ENCODE results near the gene H1-8.
"Not testable (repeated sequence)": the region's sequence is repeated elsewhere in the genome, so short reads cannot be mapped to it uniquely, and the experiment has no call there.

H1-8 gene

DNA sequence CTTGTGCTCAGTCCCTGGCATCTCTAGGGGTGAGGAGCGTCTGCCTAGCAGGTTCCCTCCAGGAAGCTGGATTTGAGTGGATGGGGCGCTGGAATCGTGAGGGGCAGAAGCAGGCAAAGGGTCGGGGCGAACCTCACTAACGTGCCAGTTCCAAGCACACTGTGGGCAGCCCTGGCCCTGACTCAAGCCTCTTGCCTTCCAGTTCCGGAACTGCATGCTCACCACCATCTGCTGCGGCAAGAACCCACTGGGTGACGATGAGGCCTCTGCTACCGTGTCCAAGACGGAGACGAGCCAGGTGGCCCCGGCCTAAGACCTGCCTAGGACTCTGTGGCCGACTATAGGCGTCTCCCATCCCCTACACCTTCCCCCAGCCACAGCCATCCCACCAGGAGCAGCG, 9.6 kb upstream of the H1-8 start:
- DNase-seq (ENCODE audit: low spot score) = no peak

DNA sequence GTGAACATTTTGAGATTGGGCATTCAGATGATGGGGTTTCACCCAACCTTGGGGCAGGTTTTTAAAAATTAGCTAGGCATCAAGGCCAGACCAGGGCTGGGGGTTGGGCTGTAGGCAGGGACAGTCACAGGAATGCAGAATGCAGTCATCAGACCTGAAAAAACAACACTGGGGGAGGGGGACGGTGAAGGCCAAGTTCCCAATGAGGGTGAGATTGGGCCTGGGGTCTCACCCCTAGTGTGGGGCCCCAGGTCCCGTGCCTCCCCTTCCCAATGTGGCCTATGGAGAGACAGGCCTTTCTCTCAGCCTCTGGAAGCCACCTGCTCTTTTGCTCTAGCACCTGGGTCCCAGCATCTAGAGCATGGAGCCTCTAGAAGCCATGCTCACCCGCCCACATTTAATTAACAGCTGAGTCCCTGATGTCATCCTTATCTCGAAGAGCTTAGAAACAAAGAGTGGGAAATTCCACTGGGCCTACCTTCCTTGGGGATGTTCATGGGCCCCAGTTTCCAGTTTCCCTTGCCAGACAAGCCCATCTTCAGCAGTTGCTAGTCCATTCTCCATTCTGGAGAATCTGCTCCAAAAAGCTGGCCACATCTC, 8.4 kb upstream of the H1-8 start:
- DNase-seq (ENCODE audit: low spot score) = no peak

DNA sequence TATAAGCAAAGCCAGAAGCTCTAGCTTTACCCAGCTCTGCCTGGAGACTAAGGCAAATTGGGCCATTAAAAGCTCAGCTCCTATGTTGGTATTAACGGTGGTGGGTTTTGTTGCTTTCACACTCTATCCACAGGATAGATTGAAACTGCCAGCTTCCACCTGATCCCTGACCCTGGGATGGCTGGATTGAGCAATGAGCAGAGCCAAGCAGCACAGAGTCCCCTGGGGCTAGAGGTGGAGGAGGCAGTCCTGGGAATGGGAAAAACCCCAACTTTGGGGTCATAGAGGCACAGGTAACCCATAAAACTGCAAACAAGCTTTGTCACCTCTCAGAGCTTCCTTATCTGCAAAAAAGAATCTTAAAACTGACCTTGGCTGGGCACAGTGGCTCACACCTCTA, 7.9 kb upstream of the H1-8 start:
- DNase-seq (ENCODE audit: low spot score) = no peak

DNA sequence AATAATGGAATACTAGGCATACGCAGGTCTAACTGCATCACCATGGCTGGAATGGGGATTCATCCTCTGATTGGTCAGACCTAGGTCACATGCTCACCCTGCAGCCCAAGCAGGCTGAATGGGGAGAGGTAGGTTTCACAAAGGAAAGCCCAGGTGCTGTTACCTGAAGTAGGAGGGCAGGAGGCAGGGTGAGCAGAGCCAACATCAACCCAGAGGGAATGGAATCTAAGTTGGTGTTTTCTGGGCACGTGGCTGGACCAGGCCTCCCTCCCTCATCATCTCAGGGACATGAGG, 6.7 kb upstream of the H1-8 start:
- no peak for DNase-seq (ENCODE audit: low spot score)

DNA sequence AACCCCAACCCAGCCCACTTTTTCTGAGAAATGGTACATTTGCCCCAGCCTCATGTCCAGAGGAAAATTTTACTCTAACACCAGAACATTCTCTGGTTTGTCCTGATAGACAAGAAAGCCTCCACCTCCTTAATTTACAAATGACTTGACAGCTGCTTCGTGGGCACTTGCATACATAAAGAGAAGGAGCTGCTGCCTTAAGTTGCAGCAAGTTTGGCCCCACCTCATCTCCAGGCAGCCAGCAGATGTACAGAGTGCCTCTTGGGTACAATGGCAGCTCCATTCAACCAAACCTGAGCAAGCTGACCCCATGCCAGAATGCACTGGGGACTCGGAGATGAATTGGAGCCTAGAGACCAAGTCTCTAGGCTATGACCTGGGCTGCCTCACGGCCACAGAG, 6.2 kb upstream of the H1-8 start:
- DNase-seq (ENCODE audit: low spot score) = no peak

DNA sequence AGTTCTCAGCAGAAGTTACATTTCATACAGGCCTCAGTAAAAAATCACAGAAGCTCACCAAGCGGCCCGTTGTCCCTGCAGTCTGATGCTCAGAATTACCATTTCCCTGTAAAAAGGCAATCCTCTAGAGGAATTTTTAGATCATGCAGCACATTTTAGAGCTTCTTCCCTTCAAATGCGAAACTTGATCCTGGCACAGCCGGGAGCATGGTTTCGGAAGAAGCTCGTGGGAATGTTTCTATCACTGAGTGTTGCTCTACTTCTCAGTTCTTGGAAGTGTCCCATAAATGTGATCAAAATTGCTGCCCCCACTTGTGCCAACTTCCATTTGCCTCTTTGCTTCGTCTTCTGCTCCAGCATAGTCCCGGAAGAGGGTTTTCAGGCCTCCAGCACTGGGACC, 3.8 kb upstream of the H1-8 start:
- DNase-seq (ENCODE audit: low spot score) = no peak

DNA sequence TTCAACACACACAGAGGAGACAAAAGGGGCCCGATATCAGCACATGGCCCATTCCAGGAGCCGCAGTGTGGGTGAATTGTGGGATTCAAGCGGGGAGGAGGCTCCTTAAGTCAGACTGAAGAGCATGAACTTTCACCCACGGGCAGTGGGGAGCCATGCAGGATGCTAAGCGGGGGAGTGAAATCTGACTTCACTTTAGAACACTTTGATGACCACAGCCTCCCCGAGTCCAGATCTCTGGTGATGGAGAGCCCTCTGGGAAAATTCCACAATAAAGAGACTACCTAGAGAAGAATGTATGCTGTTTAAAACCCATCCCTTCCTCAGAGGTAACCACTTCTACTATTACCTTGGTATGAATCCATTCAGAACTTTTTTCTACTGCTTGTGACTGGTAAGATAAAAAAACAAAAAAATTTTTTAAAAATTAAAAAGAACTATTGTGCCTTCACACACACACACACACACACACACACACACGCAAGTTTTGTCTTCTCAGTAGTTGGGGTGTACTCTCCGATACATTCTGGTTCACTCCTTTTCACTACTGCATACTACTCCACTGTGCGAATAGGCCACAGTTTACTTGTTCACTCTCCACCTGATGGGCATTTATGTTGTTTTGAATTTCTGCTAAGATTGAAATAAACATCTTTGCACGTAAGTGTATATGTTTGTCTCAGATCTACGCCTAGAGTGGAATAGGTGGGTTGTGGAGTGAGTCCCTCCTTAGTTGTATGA, 2.0 kb upstream of the H1-8 start:
- DNase-seq (ENCODE audit: low spot score) = no peak

DNA sequence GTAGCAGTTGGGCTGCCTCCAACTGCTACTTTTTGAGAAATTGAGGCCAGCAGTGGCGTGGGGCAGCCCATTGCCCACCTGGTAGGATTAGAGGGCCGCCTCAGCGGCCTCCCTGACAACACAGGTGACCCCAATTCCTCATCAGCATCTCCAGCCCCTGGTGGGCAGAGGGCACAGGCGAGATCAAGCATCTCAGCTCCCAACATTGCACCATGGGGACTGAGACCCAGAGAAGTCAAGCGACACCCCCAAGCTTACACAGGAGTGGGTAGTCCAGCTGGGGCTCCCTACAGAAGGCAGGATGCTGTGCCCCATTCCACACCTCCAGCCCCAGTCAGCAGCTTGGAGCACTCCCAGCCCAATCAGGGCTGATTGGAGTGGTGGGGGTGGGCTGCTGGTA, 228 bp upstream of the H1-8 start:
- no peak for DNase-seq (ENCODE audit: low spot score)

DNA sequence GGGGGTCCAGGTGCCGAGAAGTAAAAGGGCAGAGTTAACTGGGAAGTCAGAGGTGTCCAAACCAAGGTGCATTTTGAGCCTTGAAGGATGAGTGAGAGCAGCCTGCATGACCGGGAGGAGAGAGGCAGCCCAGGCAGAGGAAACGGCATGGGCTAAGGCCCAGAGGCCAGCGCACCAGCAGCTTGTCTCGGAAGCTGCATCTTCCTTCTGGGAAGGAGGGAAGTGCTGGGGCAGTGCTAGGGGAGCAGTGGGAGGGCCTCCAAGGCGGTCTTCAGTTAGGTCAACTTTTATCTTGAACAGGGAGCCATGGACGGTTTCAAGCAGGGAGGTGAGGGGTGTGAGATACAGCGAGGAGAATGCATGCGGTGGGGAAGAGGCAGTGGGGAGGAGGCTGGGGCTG, 1.0 kb downstream of the H1-8 start:
- DNase-seq (ENCODE audit: low spot score) = no peak

DNA sequence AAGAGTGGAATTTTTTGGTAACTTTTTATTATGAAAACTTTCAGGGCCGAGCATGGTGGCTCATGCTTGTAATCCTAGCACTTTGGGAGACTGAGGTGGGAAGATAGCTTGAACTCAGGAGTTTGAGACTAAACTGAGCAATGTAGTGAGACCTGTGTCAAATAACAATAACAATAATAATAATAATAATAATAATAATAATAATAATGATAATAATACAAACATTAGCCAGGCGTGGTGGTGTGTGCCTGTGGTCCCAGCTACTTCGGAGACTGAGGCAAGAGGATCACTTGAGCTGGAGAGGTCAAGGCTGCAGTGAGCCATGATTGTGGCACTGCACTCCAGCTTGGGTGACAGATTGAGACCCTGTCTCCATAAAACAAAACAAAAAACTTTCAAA, 3.0 kb downstream of the H1-8 start:
- not testable (repeated sequence) for DNase-seq (ENCODE audit: low spot score)

DNA sequence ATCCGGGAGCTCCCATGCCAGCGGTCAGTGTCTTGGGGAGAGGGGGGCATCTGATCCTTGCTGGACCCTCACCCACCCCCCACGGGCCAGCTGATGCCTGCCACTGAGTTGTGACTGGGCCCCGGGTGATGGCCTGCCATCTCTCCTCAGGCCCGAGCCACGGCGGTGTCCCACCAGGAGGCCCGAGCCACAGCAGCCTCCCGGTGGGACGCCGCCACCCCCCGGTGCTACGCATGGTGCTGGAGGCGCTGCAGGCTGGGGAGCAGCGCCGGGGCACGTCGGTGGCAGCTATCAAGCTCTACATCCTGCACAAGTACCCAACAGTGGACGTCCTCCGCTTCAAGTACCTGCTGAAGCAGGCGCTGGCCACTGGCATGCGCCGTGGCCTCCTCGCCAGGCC, 4.3 kb downstream of the H1-8 start:
- DNase-seq (ENCODE audit: low spot score) = no peak

DNA sequence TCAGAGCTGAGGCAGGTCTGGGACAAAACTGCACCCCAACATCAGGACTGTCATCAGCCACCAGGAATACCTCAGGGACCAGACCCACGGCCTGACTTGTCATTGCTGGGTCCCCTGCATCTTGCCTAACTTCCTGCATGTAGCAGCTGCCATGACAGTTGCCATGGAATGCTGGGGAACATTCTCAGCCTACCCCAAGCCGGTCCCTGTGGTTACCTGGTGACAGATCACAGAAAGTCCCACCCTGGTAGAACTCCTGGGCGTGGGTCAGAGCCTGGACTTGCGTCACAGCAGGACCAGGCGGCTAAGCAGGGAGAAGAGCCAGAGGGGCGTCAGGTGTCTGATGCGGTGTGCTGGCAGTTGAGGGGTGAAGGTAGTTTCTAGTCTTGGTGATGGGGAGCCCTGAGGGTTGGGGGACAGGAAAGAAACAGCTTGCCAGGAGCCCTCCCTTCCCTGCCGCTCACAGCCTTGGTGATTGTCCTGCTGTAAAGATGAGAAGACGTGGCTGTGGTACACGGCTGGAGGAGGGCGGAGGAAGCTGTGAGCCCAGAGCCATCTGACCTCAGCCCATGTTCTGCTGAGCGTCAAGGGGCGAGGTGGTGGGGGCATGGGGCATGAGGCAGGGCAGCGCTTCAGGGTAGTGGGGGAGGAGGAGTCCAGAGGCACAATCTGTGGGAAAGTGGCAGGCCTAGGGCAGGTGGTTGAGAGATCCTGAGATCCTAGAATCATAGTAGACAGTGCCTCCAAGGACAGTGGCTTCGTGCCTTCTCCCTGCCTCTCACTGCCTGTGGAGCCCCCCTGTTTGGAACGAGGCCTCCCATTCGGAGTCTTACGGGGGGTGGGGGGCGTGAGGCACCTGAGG, 5.4 kb downstream of the H1-8 start:
- DNase-seq (ENCODE audit: low spot score) = no peak

DNA sequence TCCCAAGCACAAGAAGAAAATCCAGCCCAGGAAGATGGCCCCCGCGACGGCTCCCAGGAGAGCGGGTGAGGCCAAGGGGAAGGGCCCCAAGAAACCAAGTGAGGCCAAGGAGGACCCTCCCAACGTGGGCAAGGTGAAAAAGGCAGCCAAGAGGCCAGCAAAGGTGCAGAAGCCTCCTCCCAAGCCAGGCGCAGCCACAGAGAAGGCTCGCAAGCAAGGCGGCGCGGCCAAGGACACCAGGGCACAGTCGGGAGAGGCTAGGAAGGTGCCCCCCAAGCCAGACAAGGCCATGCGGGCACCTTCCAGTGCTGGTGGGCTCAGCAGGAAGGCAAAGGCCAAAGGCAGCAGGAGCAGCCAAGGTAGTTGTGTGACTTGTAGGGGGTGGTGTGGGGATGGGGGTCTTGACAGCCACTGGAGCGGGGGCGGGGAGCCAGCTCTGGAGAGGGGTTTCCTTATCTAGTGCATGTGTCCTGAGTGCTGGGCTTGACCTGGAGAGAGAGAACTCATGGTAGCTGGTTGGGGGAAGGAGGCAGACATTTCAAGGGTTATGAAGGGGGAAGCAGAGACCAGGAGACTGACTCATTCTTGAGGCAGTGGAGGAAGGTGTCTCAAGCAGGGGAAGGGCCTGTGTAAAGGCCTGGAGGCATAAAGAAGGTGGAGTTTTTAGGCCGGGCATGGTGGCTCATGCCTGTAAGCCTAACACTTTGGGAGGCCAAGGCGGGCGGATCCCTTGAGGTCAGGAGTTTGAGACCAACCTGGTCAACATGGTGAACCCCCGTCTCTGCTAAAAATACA, 6.2 kb downstream of the H1-8 start:
- no peak for DNase-seq (ENCODE audit: low spot score)

DNA sequence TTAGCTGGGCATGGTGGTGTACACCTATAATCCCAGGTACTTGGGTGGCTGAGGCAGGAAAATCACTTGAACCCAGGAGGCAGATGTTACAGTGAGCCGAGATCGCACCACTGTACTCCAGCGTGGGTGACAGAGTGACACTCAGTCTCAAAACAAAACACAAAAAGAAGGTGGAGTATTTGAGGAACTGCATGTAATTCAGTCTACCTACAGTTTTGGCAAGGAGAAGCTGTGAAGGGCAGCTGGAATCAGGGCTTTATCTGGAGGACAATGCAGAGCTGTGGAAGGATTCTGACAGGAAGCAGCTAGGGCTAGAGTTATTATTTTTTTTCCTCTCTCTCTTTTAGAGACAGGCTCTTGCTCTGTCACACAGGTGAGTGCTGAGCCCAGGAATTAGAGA, 6.8 kb downstream of the H1-8 start:
- no peak for DNase-seq (ENCODE audit: low spot score)

DNA sequence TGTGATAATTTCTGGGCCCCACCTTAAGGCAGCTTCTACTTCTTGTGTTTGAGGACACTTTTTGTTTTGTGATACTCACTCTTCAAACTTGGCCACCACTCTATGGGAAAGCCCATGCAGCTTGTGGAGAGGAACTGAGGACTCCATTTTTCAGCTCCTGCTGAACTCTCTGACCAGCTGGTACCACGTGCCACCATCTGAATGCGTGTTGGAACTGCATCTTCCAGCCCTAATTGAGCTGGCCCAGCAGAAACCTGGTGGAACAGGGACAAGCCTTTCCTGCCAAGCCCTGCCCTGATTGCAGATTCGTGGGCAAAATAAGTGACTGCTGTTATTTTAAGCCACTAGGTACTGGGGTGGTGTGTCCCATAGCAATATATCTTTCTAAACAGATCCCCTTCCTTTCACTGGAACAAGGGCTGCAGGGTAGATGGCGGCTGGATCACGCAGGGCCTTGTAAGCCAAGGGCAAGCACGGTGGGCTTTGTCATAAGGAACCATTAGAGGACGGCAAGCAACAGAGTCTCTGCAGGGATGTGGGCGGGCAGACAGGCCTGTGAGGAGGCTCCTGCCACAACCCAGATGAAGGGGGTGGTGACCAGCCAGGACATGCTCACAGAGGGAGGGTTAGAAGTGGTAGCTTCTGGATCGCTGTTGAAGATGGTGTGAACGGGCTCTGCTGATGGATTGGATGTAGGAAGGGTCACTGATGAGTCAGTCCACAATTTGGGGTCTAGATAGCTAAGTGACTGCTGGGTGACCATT, 9.5 kb downstream of the H1-8 start:
- DNase-seq (ENCODE audit: low spot score) = no peak

DNA sequence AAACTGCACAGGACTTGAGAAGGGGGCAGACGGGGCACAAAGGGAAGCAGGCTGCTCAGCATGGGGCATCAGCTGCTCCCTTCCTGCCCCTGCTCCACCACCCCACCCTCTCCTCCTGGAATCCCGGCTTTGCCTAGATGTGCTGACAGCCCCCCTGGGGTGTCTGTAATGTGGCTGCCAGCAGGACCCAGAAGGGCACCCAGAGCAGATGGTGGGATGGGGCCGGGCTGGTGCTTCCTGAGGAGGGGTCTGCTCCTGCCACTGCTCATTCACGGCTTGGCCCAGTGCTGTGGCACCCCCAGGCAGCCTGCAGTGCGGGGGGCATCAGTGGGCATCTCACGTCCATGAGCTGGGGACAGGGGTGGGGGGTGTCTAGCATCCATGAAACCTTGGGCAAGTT, 10.2 kb downstream of the H1-8 start:
- DNase-seq (ENCODE audit: low spot score) = no peak

DNA sequence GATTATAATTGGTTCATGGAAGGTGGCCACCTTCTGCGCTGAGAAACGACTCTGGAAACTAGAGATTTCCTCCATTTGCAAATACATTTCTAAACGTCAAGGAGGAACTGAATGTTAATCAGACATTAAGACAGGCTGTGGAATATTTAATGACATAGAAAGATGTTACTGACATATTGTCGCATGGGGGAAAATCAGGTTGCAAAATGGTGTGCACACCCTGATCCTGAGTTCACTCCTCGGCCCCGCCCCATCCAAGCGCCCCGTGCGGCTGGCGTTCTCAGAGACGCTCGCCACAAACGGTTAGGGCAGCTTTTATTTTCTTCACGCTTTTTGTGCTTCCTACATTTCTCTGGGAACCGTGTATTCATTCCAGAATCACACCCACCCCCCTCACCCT, 10.7 kb downstream of the H1-8 start:
- no peak for DNase-seq (ENCODE audit: low spot score)

DNA sequence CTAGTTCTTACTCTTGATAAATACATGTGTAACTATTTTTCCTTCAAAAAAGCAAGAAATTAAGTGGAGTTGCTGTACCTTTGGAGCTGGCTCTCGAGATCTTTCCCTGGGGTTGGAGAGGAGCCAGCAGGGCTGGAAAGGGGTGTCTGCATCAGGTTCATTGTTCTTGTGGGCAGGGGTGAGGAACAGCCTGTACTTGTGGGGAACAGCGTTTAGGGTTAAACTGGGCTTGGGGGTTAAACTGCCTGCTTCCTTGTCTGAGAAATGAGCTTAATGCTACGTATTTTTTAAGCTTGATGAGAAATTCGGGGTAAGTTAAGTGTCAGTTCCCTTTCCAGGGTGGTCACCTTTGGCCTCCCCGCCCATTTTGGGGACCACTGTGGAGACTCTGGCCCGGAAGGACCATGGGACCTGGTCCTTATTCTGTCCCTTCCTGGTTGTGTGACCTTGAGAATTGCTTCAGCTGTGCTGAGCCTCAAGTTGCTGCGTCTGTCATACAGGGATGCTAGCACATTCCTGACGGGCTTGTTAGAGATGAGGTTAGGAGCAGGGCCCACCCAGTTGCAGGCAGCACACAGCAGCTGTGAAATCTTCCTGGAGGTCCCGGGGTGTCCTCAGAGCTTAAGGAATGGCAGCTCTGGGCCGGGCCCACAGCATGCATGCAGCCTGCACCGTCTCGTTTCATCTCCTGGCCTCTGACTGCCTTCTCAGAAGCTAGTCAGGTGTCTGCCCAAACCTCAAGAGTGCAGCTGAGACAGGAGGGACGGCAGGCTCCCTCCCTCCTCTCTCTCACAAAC, 11.6 kb downstream of the H1-8 start:
- no peak for DNase-seq (ENCODE audit: low spot score)

DNA sequence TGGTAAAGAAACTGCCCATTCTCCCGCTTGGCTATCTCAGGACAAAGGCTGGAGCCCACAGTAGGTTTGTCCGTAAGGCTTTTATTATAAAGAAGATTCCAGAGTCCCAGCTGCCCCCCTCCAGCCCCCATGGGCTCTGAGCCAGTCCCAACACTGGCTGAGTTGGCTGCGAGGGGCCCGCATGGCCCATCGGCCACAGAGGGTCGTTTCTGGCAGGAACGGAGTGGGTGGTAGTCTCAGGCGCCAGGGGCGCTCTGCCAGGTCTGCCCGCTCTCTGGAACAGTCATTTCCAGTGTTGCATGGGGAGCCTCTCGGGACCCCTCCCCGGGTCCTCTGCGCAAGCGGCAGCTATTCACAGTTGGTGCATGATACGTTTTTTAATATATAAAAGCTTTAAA, 12.2 kb downstream of the H1-8 start:
- no peak for DNase-seq (ENCODE audit: low spot score)

DNA sequence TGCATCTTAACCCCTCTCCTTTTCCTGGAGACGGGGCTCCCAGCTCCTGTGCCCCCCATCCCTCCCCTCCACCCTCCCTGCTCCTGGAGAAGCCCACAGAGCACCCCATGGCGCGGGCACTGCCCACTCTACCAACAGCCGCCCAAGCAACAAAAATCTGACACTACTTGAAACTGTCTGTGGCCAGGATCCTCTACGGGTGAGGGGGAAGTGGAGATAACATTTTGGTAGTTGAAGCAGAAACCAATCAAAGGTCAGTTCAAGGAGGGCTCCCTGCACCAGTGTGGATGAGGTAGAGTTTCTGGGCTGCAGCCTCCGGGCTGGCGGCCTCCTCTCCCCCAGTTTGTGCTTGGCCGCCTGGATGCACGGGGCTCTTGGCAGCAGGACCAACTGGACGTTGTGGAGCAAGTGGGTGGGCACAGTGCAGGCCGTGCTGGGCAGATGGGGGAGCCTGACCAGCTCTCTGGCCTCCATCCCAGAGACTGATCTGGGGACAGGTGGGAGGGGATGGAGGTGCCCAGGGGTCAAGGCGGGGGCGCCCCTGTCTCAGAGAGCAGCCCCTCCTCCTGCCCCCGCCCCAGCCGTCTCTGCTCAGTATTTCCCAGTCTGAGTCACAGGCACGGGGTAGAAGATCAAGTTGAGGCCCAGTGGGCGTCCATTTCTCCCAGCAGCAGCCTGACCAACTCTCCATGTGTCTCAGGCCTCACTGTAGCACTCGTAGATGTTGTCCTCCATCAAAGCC, 12.8 kb downstream of the H1-8 start:
- DNase-seq (ENCODE audit: low spot score) = no peak

DNA sequence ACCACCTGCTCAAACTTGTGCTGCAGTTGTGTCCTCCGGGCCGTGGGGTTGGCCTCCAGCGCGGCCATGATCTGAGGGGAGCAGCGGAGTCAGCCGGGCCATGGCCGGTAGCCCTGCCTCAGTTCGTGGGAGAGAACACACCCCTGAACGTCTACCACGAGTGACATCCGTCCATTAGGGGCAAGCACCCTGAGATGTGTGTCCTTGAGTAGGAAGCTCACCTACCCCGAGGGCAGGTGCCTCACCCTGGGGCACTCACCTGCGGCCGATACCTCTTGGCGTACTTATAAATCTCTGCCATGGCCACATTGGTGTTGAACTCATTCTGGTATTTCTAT, 13.4 kb downstream of the H1-8 start:
- DNase-seq (ENCODE audit: low spot score) = no peak

Measured in kidney capillary endothelial cell (primary cell).